Caco-2 (cell line): ENCODE data around the gene DMP1. TPM values are rescaled to one million over a fixed set of nuclear protein-coding genes. Genes with fewer than 3 reads are reported as not detected.

Experiments
- BruUV-seq: library from RNA; stranded (reverse); fragments of 400-500 nt; replicated peaks from 2 replicates; lab custom pipeline; 2021; lab: Mats Ljungman, UMichigan
- CTCF ChIA-PET: fragments of 300-600 bp; sonication (Branson Sonifier 250); formaldehyde crosslinking; loops from one replicate; lab custom pipeline; 2022; ENCODE audit warnings: antibody characterized with exemption; lab: Charles Lee
- POLR2A ChIA-PET: fragments of 300-600 bp; sonication (Branson Sonifier 250); formaldehyde crosslinking; loops from one replicate; lab custom pipeline; 2022; ENCODE audit warnings: antibody characterized with exemption; lab: Charles Lee
- DNase-seq, 2 experiments: peaks; one replicate each; pipeline versions ENCODE4 v3.0.0 to v3.0.0-alpha.2; 2020 to 2022
- H3K27me3 ChIP-seq: replicated peaks from 2 replicates; pipeline ENCODE4 v1.6.0; 2011; ENCODE audit warnings: low read length; ENCODE audit not compliant: control insufficient read depth, insufficient read depth
- H3K36me3 ChIP-seq: 2 replicates; pipeline ENCODE4 v1.5.1; 2011; ENCODE audit warnings: low read length; ENCODE audit not compliant: control insufficient read depth, insufficient read depth
- H3K4me1 ChIP-seq: fragments of 250-450 bp; sonication (Bioruptor Pico); 2 replicates; pipeline ENCODE4 v1.5.1; 2020; ENCODE audit warnings: mild to moderate bottlenecking
- H3K4me3 ChIP-seq: 2 replicates; pipeline ENCODE4 v1.5.1; 2011; ENCODE audit warnings: low read depth, mild to moderate bottlenecking, control low read depth, low read length
- H3K9me3 ChIP-seq: fragments of 250-450 bp; sonication (Bioruptor Pico); 2 replicates; pipeline ENCODE4 v1.5.1; 2020; ENCODE audit warnings: mild to moderate bottlenecking, moderate library complexity
- H3K27ac Mint-ChIP-seq: one replicate; pipeline ENCODE4 v1.8.0; 2022; ENCODE audit warnings: mixed read lengths; ENCODE audit not compliant: unreplicated experiment
- H3K27me3 Mint-ChIP-seq: one replicate; pipeline ENCODE4 v1.8.0; 2022; ENCODE audit warnings: mixed read lengths; ENCODE audit not compliant: insufficient read depth, unreplicated experiment
- H3K36me3 Mint-ChIP-seq: one replicate; pipeline ENCODE4 v1.8.0; 2022; ENCODE audit warnings: mild to moderate bottlenecking, mixed read lengths; ENCODE audit not compliant: insufficient read depth, unreplicated experiment
- H3K4me1 Mint-ChIP-seq: one replicate; pipeline ENCODE4 v1.8.0; 2022; ENCODE audit warnings: low read depth, mixed read lengths; ENCODE audit not compliant: unreplicated experiment
- H3K4me3 Mint-ChIP-seq: one replicate; pipeline ENCODE4 v1.8.0; 2022; ENCODE audit warnings: mild to moderate bottlenecking, moderate library complexity, mixed read lengths; ENCODE audit not compliant: unreplicated experiment
- H3K9me3 Mint-ChIP-seq: one replicate; pipeline ENCODE4 v1.8.0; 2022; ENCODE audit warnings: mixed read lengths; ENCODE audit not compliant: unreplicated experiment
- CTCF ChIP-seq, 2 experiments: fragments of 200-600 bp in 1 of 2; IDR thresholded peaks; 1 replicate in 1 of 2; 2 replicates in 1 of 2; pipeline versions ENCODE4 v1.5.1 to v1.8.0; 2011 to 2022; ENCODE audit warnings: antibody characterized with exemption in 1 of 2, control low read depth in 1 of 2, inconsistent platforms in 1 of 2, low read depth in 1 of 2, low read length in 1 of 2, mild to moderate bottlenecking in 1 of 2, moderate library complexity in 1 of 2; ENCODE audit not compliant: insufficient read depth in 1 of 2, severe bottlenecking in 1 of 2, unreplicated experiment in 1 of 2
- intact Hi-C: fragments of 100-400 bp; cut with micrococcal nuclease; formaldehyde crosslinking; loops from one replicate; pipeline ENCODE4 v1.10.0; 2022; ENCODE audit not compliant: unreplicated experiment
- total RNA-seq: library from RNA; stranded (reverse); gene quantifications from 2 replicates; pipeline ENCODE4 v1.2.3, GENCODE V29; 2022

Gene DMP1
- total RNA-seq, 1 experiment from 2014 or later = not detected

- no peak overlapping the region for H3K27ac Mint-ChIP-seq
- no peaks in the 10 kb centered on the region for H3K4me1 ChIP-seq
- H3K9me3 ChIP-seq = no peaks in the 10 kb centered on the region
- H3K4me1 Mint-ChIP-seq = peaks cover 5% of the 10 kb centered on the region
- no peaks in the 10 kb centered on the region for H3K36me3 Mint-ChIP-seq
- CTCF ChIA-PET = no interaction called here
- H3K9me3 Mint-ChIP-seq = no peaks in the 10 kb centered on the region
- no TSS peak for BruUV-seq
- TF ChIP-seq CTCF (IDR thresholded peaks at IDR 0.05; ENCODE audit: insufficient read depth in 1 of 2, low read depth in 1 of 2, low read length in 1 of 2, severe bottlenecking in 1 of 2, unreplicated experiment in 1 of 2) = no peak
- intact Hi-C loops = no loop called here
- H3K36me3 ChIP-seq = no peaks in the 10 kb centered on the region
- DNase-seq = no peak
- POLR2A ChIA-PET = no interaction called here
- H3K27me3 Mint-ChIP-seq = peaks cover 14% of the 10 kb centered on the region
- no peaks in the 10 kb centered on the region for H3K27me3 ChIP-seq
- H3K4me3 ChIP-seq = no peak overlapping the region
- no peak overlapping the region for H3K4me3 Mint-ChIP-seq
These were observed 29.6 kb upstream of the DMP1 start for GRCh38 chr4:87620491-87620890.

- no peaks in the 10 kb centered on the region for H3K36me3 Mint-ChIP-seq
- H3K4me3 Mint-ChIP-seq = no peak overlapping the region
- no peak for TF ChIP-seq CTCF (IDR thresholded peaks at IDR 0.05; ENCODE audit: insufficient read depth in 1 of 2, low read depth in 1 of 2, low read length in 1 of 2, severe bottlenecking in 1 of 2, unreplicated experiment in 1 of 2)
- Histone ChIP-seq H3K36me3 (no peaks in the 10 kb centered on the region), H3K9me3 (no peaks in the 10 kb centered on the region), H3K4me1 (no peaks in the 10 kb centered on the region), H3K4me3 (no peak overlapping the region), H3K27me3 (no peaks in the 10 kb centered on the region)
- intact Hi-C loops = no loop called here
- H3K9me3 Mint-ChIP-seq = no peaks in the 10 kb centered on the region
- BruUV-seq = no TSS peak
- peaks cover 5% of the 10 kb centered on the region for H3K4me1 Mint-ChIP-seq
- peaks cover 14% of the 10 kb centered on the region for H3K27me3 Mint-ChIP-seq
- CTCF ChIA-PET = no interaction called here
- no peak for DNase-seq
- no peak overlapping the region for H3K27ac Mint-ChIP-seq
- POLR2A ChIA-PET = no interaction called here
These were observed 27.8 kb upstream of the DMP1 start for GRCh38 chr4:87622303-87622702.

GRCh38 chr4:87624698-87625097 lies 25.4 kb upstream of the DMP1 start:
- Histone ChIP-seq H3K4me1 (no peaks in the 10 kb centered on the region), H3K9me3 (no peaks in the 10 kb centered on the region), H3K27me3 (no peaks in the 10 kb centered on the region), H3K36me3 (no peaks in the 10 kb centered on the region), H3K4me3 (no peak overlapping the region)
- CTCF ChIA-PET = no interaction called here
- intact Hi-C loops = no loop called here
- H3K9me3 Mint-ChIP-seq = no peaks in the 10 kb centered on the region
- peaks cover 7% of the 10 kb centered on the region for H3K27me3 Mint-ChIP-seq
- H3K4me3 Mint-ChIP-seq = no peak overlapping the region
- no peak for DNase-seq
- no peak overlapping the region for H3K27ac Mint-ChIP-seq
- peaks cover 5% of the 10 kb centered on the region for H3K4me1 Mint-ChIP-seq
- BruUV-seq = no TSS peak
- POLR2A ChIA-PET = no interaction called here
- H3K36me3 Mint-ChIP-seq = no peaks in the 10 kb centered on the region
- no peak for TF ChIP-seq CTCF (IDR thresholded peaks at IDR 0.05; ENCODE audit: insufficient read depth in 1 of 2, low read depth in 1 of 2, low read length in 1 of 2, severe bottlenecking in 1 of 2, unreplicated experiment in 1 of 2)
